Measurements from ENCODE around the gene NKD2.

NKD2 gene

DNA sequence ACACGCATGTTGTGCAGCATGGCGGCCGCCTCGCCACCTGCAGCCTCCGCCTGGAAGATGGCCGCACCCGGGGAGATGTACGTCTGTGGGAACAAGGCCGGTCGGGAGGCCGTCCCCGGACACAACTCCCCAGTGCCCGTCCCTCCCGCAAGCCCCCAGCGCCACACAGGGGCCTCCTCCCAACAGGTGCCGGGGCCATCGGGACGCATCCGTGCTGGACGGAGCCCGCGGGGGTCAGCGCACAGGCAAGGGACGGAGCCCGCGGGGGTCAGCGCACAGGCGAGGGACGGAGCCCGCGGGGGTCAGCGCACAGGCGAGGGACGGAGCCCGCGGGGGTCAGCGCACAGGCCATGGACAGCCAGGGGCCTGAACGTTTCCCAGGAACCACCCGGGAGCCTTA is 76.8 kb downstream of the NKD2 start:
- H3K27ac Mint-ChIP-seq, result no peak overlapping the region
- no peaks in the 10 kb centered on the region for H3K4me1 Mint-ChIP-seq (ENCODE audit: low read depth)
- no peaks in the 10 kb centered on the region for H3K9me3 Mint-ChIP-seq
- H3K4me3 Mint-ChIP-seq, result no peak overlapping the region
- H3K27me3 Mint-ChIP-seq (ENCODE audit: low read depth), result no peaks in the 10 kb centered on the region
- H3K36me3 Mint-ChIP-seq (ENCODE audit: low read depth), result peaks cover 20% of the 10 kb centered on the region

DNA sequence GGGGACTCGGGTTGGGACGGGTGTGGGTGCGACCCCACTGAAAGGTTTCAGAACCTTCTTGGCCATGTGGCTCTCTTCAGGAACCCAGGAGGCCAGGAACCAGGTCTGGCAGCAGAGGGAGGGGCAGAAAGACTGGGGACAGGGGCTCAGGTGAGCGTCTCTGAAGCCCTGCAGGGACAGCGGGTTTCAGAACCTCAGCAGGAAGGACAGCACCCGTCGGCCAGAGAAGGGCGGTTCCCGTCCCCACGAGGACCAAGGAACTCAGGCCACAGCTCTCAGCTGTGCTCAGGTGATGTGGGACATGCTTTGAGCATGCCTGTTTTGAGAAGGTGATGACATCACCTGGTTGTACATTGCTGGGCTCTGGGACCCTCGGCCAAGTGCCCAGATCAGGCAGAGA is 77.5 kb downstream of the NKD2 start:
- peaks cover 15% of the 10 kb centered on the region for H3K36me3 Mint-ChIP-seq (ENCODE audit: low read depth)
- H3K9me3 Mint-ChIP-seq, result no peaks in the 10 kb centered on the region
- no peak overlapping the region for H3K4me3 Mint-ChIP-seq
- H3K27ac Mint-ChIP-seq, result no peak overlapping the region
- H3K4me1 Mint-ChIP-seq (ENCODE audit: low read depth), result no peaks in the 10 kb centered on the region
- H3K27me3 Mint-ChIP-seq (ENCODE audit: low read depth), result no peaks in the 10 kb centered on the region

- Mint-ChIP-seq H3K4me3 (no peak overlapping the region), H3K27ac (no peak overlapping the region), H3K36me3 (ENCODE audit: low read depth) (peaks cover 15% of the 10 kb centered on the region), H3K9me3 (no peaks in the 10 kb centered on the region), H3K4me1 (ENCODE audit: low read depth) (no peaks in the 10 kb centered on the region), H3K27me3 (ENCODE audit: low read depth) (no peaks in the 10 kb centered on the region)
Measured at GRCh38 chr5:1086871-1087270, 78.3 kb downstream of the NKD2 start.

- no peak overlapping the region for H3K4me3 Mint-ChIP-seq
Measured at GRCh38 chr5:1087428-1087827, 78.8 kb downstream of the NKD2 start.

GRCh38 chr5:1088031-1088430 is 79.4 kb downstream of the NKD2 start:
- no peak overlapping the region for H3K27ac Mint-ChIP-seq
- H3K4me1 Mint-ChIP-seq (ENCODE audit: low read depth), result no peaks in the 10 kb centered on the region
- H3K27me3 Mint-ChIP-seq (ENCODE audit: low read depth), result no peaks in the 10 kb centered on the region
- H3K9me3 Mint-ChIP-seq, result no peaks in the 10 kb centered on the region
- H3K4me3 Mint-ChIP-seq, result no peak overlapping the region
- H3K36me3 Mint-ChIP-seq (ENCODE audit: low read depth), result peaks cover 15% of the 10 kb centered on the region

More at GRCh38 chr5:1087428-1087827, 78.8 kb downstream of the NKD2 start:
- Mint-ChIP-seq H3K9me3 (no peaks in the 10 kb centered on the region), H3K4me1 (ENCODE audit: low read depth) (no peaks in the 10 kb centered on the region), H3K27ac (no peak overlapping the region), H3K36me3 (ENCODE audit: low read depth) (peaks cover 15% of the 10 kb centered on the region), H3K27me3 (ENCODE audit: low read depth) (no peaks in the 10 kb centered on the region)
